ENCODE measurements around the gene ABCA1. TPM values are rescaled to one million over a fixed set of nuclear protein-coding genes. Genes with fewer than 3 reads are reported as not detected.

ABCA1 gene
- total and polyA plus RNA-seq, 12 donors: 1.3 to 35.0 (median 11.3) TPM

DNA sequence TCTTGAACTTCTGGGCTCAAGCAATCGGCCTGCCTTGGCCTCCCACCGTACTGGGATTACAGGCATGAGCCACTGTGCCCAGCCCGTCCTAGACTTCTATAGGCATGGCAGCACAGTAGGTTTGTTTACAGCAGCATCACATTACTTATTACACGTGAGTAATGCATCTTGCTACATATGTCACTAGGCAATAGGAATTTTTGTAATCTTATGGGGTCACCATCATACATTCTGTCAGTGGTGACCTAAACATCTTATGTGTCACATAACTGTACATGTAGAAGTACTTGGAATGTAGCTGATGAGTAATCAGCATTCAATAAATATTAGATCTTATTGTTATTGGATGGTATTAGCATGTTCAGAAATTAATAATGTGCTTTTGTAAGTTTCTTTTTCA lies 22.9 kb upstream of the ABCA1 start:
- TF ChIP-seq CTCF (IDR thresholded peaks at IDR 0.05): no peak
- ATAC-seq (no peak), DNase-seq (no peak)
- WGBS, 2 donors: 95 to 97% methylated on average over 4 of the region's 4 CpGs
- intact Hi-C loops (cut with DNase I): no loop called here
- H3K9me3 ChIP-seq: no peaks in the 10 kb centered on the region
- H3K36me3 ChIP-seq: no peaks in the 10 kb centered on the region
- no peak overlapping the region for H3K4me3 ChIP-seq
- no peaks in the 10 kb centered on the region for H3K27me3 ChIP-seq
- H3K4me1 ChIP-seq: no peaks in the 10 kb centered on the region
- no peak overlapping the region for H3K27ac ChIP-seq

DNA sequence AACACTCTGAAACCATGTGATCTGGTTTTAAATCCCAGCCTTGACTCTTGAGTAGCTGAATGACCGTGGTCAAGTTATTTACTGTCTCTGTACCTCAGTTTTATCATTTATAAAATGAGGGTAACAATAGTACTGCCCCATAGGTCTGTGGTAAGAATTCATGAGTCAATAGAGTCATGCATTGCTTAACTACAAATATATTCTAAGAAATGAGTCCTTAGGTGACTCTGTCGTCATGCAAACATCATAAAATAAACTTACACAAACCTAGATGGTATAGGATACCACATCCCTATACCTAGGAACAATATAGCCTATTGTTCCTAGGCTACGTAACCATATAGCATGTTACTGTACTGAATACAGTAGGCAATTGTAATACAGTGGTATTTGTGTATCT lies 20.3 kb upstream of the ABCA1 start:
- WGBS, 2 donors: 89% methylated on average over 3 of the region's 3 CpGs
- no peak for TF ChIP-seq CTCF (IDR thresholded peaks at IDR 0.05)
- DNase-seq: no peak
- ATAC-seq: no peak
- Histone ChIP-seq H3K4me1 (no peaks in the 10 kb centered on the region), H3K36me3 (no peaks in the 10 kb centered on the region), H3K9me3 (no peaks in the 10 kb centered on the region), H3K27ac (no peak overlapping the region), H3K27me3 (no peaks in the 10 kb centered on the region), H3K4me3 (no peak overlapping the region)
- intact Hi-C loops (cut with DNase I): no loop called here

GRCh38 chr9:104944871-104945270 lies 16.9 kb upstream of the ABCA1 start:
- no peak overlapping the region for H3K4me3 ChIP-seq
- no peaks in the 10 kb centered on the region for H3K36me3 ChIP-seq
- H3K4me1 ChIP-seq: no peaks in the 10 kb centered on the region
- H3K27ac ChIP-seq: no peak overlapping the region
- intact Hi-C loops (cut with DNase I): no loop called here
- DNase-seq: no peak
- no peak for ATAC-seq
- no peaks in the 10 kb centered on the region for H3K27me3 ChIP-seq
- H3K9me3 ChIP-seq: no peaks in the 10 kb centered on the region
- 80 to 89% methylated on average over 3 of the region's 3 CpGs for WGBS, 2 donors
- no peak for TF ChIP-seq CTCF (IDR thresholded peaks at IDR 0.05)

GRCh38 chr9:104944356-104944755 lies 16.4 kb upstream of the ABCA1 start:
- Histone ChIP-seq H3K27ac (no peak overlapping the region), H3K9me3 (no peaks in the 10 kb centered on the region), H3K27me3 (no peaks in the 10 kb centered on the region), H3K4me1 (no peaks in the 10 kb centered on the region), H3K36me3 (no peaks in the 10 kb centered on the region), H3K4me3 (no peak overlapping the region)
- DNase-seq (no peak), ATAC-seq (no peak)
- intact Hi-C loops (cut with DNase I): no loop called here
- WGBS, 2 donors: 89 to 94% methylated on average over 2 of the region's 2 CpGs
- TF ChIP-seq CTCF (IDR thresholded peaks at IDR 0.05): no peak

GRCh38 chr9:104941597-104941996 lies 13.6 kb upstream of the ABCA1 start:
- DNase-seq (no peak), ATAC-seq (no peak)
- H3K9me3 ChIP-seq: no peaks in the 10 kb centered on the region
- H3K4me3 ChIP-seq: no peak overlapping the region
- no peak for TF ChIP-seq CTCF (IDR thresholded peaks at IDR 0.05)
- intact Hi-C loops (cut with DNase I): no loop called here
- H3K4me1 ChIP-seq: peaks cover 0 to 2% (median 0%) of the 10 kb centered on the region in 9 donors
- no peaks in the 10 kb centered on the region for H3K36me3 ChIP-seq
- H3K27ac ChIP-seq: no peak overlapping the region
- WGBS, 2 donors: 45 to 54% methylated on average over 1 of the region's 1 CpG
- no peaks in the 10 kb centered on the region for H3K27me3 ChIP-seq
